NCI-H1436 treated with DMSO at 0.1 percent for 48 hours (cell line): ENCODE data around the gene TCEANC2.
A peak's percentile ranks its signal among the peaks of the same experiment; 100 is the strongest.

Experiments
- DNase-seq: peaks from one replicate; lab custom pipeline; 2025; lab: John Stamatoyannopoulos, UW

Gene TCEANC2

GRCh38 chr1:54114955-54115354 is 61.5 kb downstream of the TCEANC2 start:
- no peak for DNase-seq

GRCh38 chr1:54115520-54115919 is 62.1 kb downstream of the TCEANC2 start:
- DNase-seq: no peak

GRCh38 chr1:54117815-54118563 is 64.6 kb downstream of the TCEANC2 start:
- no peak for DNase-seq

DNA sequence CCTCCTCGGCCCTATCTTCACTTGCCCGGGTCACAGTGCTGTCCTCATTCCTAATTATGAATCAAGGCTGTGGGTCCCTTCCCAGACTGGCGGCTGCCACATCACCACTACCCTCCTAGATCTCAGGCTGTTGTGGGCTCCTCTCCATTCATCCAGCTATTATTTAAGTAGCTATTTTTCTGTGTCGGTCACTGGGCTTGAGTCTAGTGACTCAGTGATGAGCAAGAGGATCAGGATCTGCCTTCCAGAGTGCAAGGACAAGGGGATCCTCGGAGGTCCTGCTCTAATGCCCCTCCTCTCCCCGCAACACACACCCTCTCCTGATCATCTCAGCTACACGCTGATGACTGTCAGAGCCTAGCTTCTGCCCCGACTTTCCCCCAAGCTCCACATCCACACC is 65.3 kb downstream of the TCEANC2 start:
- DNase-seq: no peak

DNA sequence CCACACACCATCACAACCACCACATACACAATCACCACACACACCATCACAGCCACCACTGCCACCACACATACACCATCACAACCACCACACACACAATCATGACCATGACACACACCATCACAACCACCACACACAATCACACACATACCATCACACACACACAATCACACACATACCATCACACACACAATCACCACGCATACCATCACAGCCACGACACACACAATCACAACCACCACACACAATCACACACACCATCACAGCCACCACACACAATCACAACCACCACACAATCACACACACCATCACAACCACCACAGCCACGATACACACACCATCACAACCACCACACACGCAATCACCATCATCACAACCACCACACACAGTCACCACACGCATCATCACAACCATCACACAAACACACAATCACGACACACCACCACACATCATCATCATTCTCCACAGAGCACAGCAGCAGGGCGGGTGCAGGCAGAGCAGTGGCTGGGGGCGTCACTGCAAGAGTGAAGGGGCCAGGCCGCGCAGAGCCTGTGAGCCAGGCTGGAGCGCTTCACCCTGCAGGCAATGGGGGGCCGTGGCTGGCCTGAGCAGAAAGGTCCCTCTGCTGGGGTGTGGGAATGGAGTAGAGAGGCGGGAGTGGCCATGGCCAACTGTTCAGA is 66.8 kb downstream of the TCEANC2 start:
- DNase-seq: no peak

DNA sequence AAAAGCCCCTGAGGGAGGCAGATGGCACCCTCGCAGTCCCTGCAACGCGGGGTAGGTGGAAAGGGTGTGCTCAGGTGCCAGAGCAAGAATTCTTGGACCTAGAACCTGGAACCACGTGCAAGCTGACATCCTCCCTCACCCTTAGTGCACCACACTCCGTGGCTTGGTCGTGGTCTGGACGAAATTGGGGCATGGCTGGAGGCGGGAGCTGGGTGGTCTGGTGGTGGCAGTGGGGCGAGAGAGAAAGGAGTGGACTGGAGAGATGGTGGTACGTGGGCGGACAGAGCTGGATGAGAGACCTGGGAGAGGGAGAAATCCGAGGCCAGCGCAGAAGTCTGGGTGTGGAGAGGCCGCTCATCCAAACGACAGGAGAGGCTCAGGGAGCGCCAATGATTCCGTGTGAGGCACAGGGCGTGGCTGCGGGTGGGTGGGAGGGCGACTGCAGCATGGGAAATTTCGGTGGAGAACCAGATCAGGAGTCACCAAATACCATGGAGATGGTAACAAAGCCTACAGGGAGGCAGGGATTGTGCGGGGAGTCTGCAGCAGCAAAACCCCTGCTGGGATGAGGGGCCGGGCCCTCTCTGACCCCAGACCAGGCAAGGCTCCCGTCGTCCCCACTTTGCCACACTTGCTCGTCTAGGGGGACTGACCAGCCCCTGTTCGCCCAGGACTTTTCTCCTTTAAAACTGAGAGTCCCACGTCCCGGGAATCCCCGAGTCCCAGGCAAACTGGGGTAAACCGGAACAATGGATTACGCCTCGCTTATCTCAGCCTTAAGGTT is 67.5 kb downstream of the TCEANC2 start:
- no peak for DNase-seq

GRCh38 chr1:54121482-54122134 is 68.2 kb downstream of the TCEANC2 start:
- DNase-seq: peak; percentile 13

- DNase-seq: no peak
Observed at GRCh38 chr1:54122135-54122751, 68.8 kb downstream of the TCEANC2 start.

GRCh38 chr1:54122992-54123391 is 69.6 kb downstream of the TCEANC2 start:
- no peak for DNase-seq

- no peak for DNase-seq
Observed at GRCh38 chr1:54124472-54124871, 71.1 kb downstream of the TCEANC2 start.

- no peak for DNase-seq
Observed at GRCh38 chr1:54124906-54125305, 71.5 kb downstream of the TCEANC2 start.

GRCh38 chr1:54125386-54126070 is 72.1 kb downstream of the TCEANC2 start:
- no peak for DNase-seq

DNA sequence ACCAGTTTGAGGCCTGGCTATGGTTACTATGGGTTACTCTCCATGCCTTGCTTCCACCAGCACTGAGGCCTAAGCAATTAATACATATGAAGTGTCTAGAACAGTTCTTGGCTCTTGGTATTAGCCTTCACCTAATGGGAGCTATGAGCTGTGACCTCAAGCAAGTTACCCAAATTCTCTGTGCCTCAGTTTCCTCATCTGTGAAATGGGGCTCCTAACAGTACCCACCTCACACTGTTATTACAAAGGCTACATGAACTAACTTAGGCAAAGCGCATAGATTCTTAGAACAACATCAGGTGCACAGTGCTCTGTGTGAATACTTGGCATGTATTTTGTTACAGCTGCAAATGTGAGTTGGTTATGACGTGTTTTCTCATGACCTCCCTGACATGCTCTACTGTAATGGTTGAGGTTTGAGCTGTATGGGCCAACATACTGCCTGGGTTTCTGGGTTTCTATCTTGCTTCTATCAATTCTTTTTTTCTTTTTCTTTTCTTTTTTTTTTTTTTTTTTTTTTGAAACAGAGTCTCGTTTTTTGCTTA is 72.9 kb downstream of the TCEANC2 start:
- no peak for DNase-seq

DNA sequence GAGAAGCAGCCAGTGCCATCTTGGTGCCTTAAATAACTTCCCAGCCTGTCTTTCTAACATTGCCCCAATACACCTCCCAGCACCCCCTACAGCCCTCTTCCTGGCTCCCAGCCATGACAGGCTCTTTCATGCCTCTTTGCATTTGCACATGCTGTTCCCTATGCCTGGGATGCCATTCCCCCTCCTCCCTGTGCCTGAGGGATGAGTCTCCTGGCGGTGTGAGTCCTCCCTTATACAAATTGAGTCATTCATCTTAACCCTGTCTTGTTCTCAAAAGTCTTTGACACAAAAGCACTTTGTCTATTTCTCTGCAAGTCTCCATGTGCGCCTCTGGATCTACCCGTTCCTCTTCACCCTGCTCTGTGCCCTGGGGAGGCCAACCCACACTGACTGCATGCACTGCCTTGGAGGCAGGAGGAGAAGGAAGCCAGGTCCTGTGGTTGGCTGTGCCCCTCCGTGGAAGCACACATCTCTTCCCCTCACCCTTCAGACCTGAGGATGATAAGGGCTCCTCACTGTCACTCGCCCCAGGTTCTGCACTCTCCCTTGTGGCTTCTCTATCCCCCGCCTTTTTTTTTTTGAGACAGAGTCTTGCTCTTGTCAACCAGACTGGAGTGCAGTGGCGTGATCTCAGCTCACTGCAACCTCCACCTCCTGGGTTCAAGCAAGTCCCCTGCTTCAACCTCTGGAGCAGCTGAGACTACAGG is 74.3 kb downstream of the TCEANC2 start:
- no peak for DNase-seq

GRCh38 chr1:54129858-54130257 is 76.5 kb downstream of the TCEANC2 start:
- no peak for DNase-seq

DNA sequence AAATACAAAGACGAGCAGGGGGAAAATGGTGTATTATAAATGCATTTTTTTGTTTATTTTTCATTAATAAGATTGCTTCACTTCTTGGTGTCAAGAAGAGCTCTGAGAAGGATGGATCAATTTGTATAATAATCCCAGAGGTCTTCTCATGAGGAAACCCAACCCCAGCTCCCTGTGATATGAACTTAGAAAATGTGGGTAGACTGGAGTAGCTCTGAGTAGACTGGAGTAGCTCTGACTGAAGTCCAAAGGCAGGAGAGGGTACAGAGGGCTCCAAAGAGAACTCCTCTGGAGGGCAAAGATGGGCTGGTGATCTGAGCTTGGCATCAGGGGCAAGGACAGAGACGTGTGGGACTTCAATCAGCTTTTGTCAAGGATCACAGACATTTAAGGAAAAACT is 78.0 kb downstream of the TCEANC2 start:
- DNase-seq: no peak

- DNase-seq: no peak
Observed at GRCh38 chr1:54132495-54132894, 79.1 kb downstream of the TCEANC2 start.

- DNase-seq: no peak
Observed at GRCh38 chr1:54134295-54134694, 80.9 kb downstream of the TCEANC2 start.

GRCh38 chr1:54135436-54136120 is 82.2 kb downstream of the TCEANC2 start:
- no peak for DNase-seq
